GM12878 (cell line): Measurements from ENCODE around the gene ZCCHC13. TPM values are rescaled to one million over a fixed set of nuclear protein-coding genes. Genes with fewer than 3 reads are reported as not detected.
A peak's percentile ranks its signal among the peaks of the same experiment; 100 is the strongest.

Source experiments
- ATAC-seq: fragments of 200-7000 bp; cut with Tn5 transposase; 3 replicates; pipeline ENCODE4 v1.9.1; 2020; ENCODE audit warnings: mild to moderate bottlenecking, moderate library complexity
- BruUV-seq: library from RNA; stranded (reverse); fragments of 400-500 nt; replicated peaks from 2 replicates; lab custom pipeline; 2021; lab: Mats Ljungman, UMichigan
- CTCF ChIA-PET: fragments of 300-600 bp; sonication (Branson Sonifier 250); formaldehyde crosslinking; extraction: SDS; loops from one replicate; lab custom pipeline; 2021; ENCODE audit warnings: inconsistent platforms; lab: Yijun Ruan, JAX
- POLR2A ChIA-PET: fragments of 350-600 bp; formaldehyde crosslinking; extraction: SDS; loops from one replicate; lab custom pipeline; 2021; ENCODE audit warnings: inconsistent platforms; lab: Charles Lee
- RAD21 ChIA-PET: fragments of 300-600 bp; sonication (Branson Sonifier 250); formaldehyde crosslinking; loops from one replicate; lab custom pipeline; 2023; ENCODE audit warnings: antibody characterized with exemption; ENCODE audit not compliant: unreplicated experiment; lab: Charles Lee
- SMC1A ChIA-PET: fragments of 300-600 bp; sonication (Branson Sonifier 250); formaldehyde crosslinking; loops from one replicate; lab custom pipeline; 2023; ENCODE audit not compliant: unreplicated experiment, uncharacterized antibody; lab: Charles Lee
- DNase-seq: peaks from one replicate; pipeline ENCODE4 v3.0.0-alpha.2; 2011; ENCODE audit warnings: low read depth, low spot score
- FAIRE-seq: peaks from 3 replicates; lab custom pipeline; 2011; peaks lifted over from hg19 to GRCh38; lab: Jason Lieb, UNC
- H2AFZ ChIP-seq: 2 replicates; pipeline ENCODE4 v1.6.0; 2011; ENCODE audit warnings: low read depth, low read length, control low read depth; ENCODE audit not compliant: control insufficient read depth
- H3K27ac ChIP-seq: 2 replicates; pipeline ENCODE4 v1.5.1; 2011; ENCODE audit warnings: control low read depth; ENCODE audit not compliant: control insufficient read depth, insufficient read depth
- H3K27me3 ChIP-seq, 2 experiments: replicated peaks in 1 of 2; 2 replicates each; pipeline versions ENCODE4 v1.6.0 to v1.6.1; 2011; ENCODE audit warnings: low read length in 1 of 2; ENCODE audit not compliant: control insufficient read depth in 2 of 2, insufficient read depth in 2 of 2
- H3K36me3 ChIP-seq, 2 experiments: 2 replicates each; pipeline ENCODE4 v1.5.1; 2011; ENCODE audit warnings: low read length in 1 of 2; ENCODE audit not compliant: control insufficient read depth in 2 of 2, insufficient read depth in 2 of 2
- H3K4me1 ChIP-seq: 2 replicates; pipeline ENCODE4 v1.6.1; 2011; ENCODE audit warnings: mild to moderate bottlenecking, low read length, moderate library complexity, mixed read lengths; ENCODE audit not compliant: control insufficient read depth, insufficient read depth
- H3K4me2 ChIP-seq: 2 replicates; pipeline ENCODE4 v1.6.0; 2011; ENCODE audit warnings: control low read depth; ENCODE audit not compliant: control insufficient read depth, insufficient read depth
- H3K4me3 ChIP-seq: fragments of 200-600 bp; sonication (generic); 2 replicates; pipeline ENCODE4 v1.5.1; 2016
- H3K79me2 ChIP-seq: 2 replicates; pipeline ENCODE4 v1.6.0; 2011; ENCODE audit warnings: low read length; ENCODE audit not compliant: control insufficient read depth, insufficient read depth
- H3K9ac ChIP-seq: 2 replicates; pipeline ENCODE4 v1.8.0; 2011; ENCODE audit warnings: low read length, control low read depth, mixed read lengths; ENCODE audit not compliant: control insufficient read depth, insufficient read depth
- H3K9me3 ChIP-seq: replicated peaks from 3 replicates; pipeline ENCODE4 v1.5.1; 2011; ENCODE audit warnings: mild to moderate bottlenecking, low read length; ENCODE audit not compliant: control insufficient read depth, insufficient read depth
- H4K20me1 ChIP-seq: 2 replicates; pipeline ENCODE4 v1.6.0; 2011; ENCODE audit not compliant: control insufficient read depth, insufficient read depth
- CHD2 ChIP-seq: IDR thresholded peaks from 2 replicates; pipeline ENCODE4 v1.6.1; 2011; ENCODE audit warnings: low read depth, low read length, improper control_type of control experiment, borderline replicate concordance
- HDAC6 ChIP-seq: fragments of 200-600 bp; sonication (generic); IDR thresholded peaks from one replicate; pipeline ENCODE4 v1.8.0; 2017; ENCODE audit warnings: antibody characterized with exemption; ENCODE audit not compliant: unreplicated experiment
- JUND ChIP-seq: IDR thresholded peaks from 2 replicates; pipeline ENCODE4 v1.6.1; 2012; ENCODE audit warnings: low read depth, mild to moderate bottlenecking, low read length, improper control_type of control experiment, moderate library complexity
- PRDM15 ChIP-seq: fragments of 450-650 bp; formaldehyde crosslinking; IDR thresholded peaks from 2 replicates; pipeline ENCODE4 v1.4.0; 2020; ENCODE audit warnings: mild to moderate bottlenecking, moderate library complexity
- SIX5 ChIP-seq: IDR thresholded peaks from 2 replicates; pipeline ENCODE4 v1.6.1; 2011; ENCODE audit warnings: mild to moderate bottlenecking, low read depth, low read length, moderate library complexity; ENCODE audit not compliant: severe bottlenecking
- SKIL ChIP-seq: fragments of 450-650 bp; IDR thresholded peaks from 2 replicates; pipeline ENCODE4 v1.6.1; 2017; ENCODE audit warnings: mild to moderate bottlenecking, low read depth, inconsistent platforms; ENCODE audit not compliant: poor library complexity, severe bottlenecking
- SMAD5 ChIP-seq: IDR thresholded peaks from 2 replicates; pipeline ENCODE4 v1.6.1; 2016; ENCODE audit warnings: antibody characterized with exemption, low read depth
- SMARCA5 ChIP-seq: fragments of 450-650 bp; IDR thresholded peaks from 2 replicates; pipeline ENCODE4 v1.6.1; 2017; ENCODE audit warnings: mild to moderate bottlenecking
- SUZ12 ChIP-seq: fragments of 200-600 bp; sonication (generic); IDR thresholded peaks from one replicate; pipeline ENCODE4 v1.6.1; 2018; ENCODE audit warnings: antibody characterized with exemption, mild to moderate bottlenecking; ENCODE audit not compliant: unreplicated experiment
- TCF3 ChIP-seq: IDR thresholded peaks from 2 replicates; pipeline ENCODE4 v1.6.1; 2012; ENCODE audit warnings: low read depth, mild to moderate bottlenecking, low read length, borderline replicate concordance; ENCODE audit not compliant: insufficient read depth
- ZNF217 ChIP-seq: fragments of 450-650 bp; IDR thresholded peaks from 2 replicates; pipeline ENCODE4 v1.6.1; 2017; ENCODE audit warnings: antibody characterized with exemption, mild to moderate bottlenecking
- WGBS: methylation state at CpG from one replicate; pipeline ENCODE4 v1.1.6; 2016; ENCODE audit warnings: low lambda C conversion rate; ENCODE audit not compliant: insufficient replicate concordance, insufficient coverage; ENCODE audit errors: missing lambda C conversion rate; 5-methylcytosine and 5-hydroxymethylcytosine counted together
- in situ Hi-C: fragments of 300-500 bp; cut with MboI; formaldehyde crosslinking; loops from 9 replicates; pipeline ENCODE4 v1.14.3; 2018; ENCODE audit warnings: mixed read lengths
- intact Hi-C: fragments of 100-400 bp; cut with micrococcal nuclease; formaldehyde crosslinking; loops from one replicate; pipeline ENCODE4 v1.14.2; 2022; ENCODE audit not compliant: unreplicated experiment
- polyA plus RNA-seq, 11 experiments: library from polyadenylated mRNA; depleted of rRNA in 4 of 11; unstranded in 6 of 11; stranded (reverse) in 5 of 11; fragments of >200 nt; fragmentation: Nextera tagmentation in 4 of 11; fragmentation: Illumina TruSeq in 1 of 11; extraction: Ambion mirVana in 4 of 11; extraction: Trizol in 1 of 11; gene quantifications; 1 replicate in 1 of 11; 2 replicates in 10 of 11; pipeline versions ENCODE4 v1.2.1 to v1.2.3, GENCODE V29; 2011 to 2016; ENCODE audit warnings: inconsistent platforms in 2 of 11, missing spikeins in 2 of 11, low read depth in 1 of 11
- total RNA-seq, 4 experiments: library from RNA; depleted of rRNA in 3 of 4; stranded (reverse); fragments of >200 nt in 3 of 4; fragmentation: Illumina TruSeq in 1 of 4; extraction: Trizol in 1 of 4; gene quantifications; 2 replicates each; pipeline versions ENCODE4 v1.2.1 to v1.2.3, GENCODE V29; 2013 to 2021
- TF ChIP-seq, protein P1 (sequence below), 3 experiments: IDR thresholded peaks in 2 of 3; conservative IDR thresholded peaks in 1 of 3; 2 replicates each; pipeline ENCODE4 v1.5.1; 2011; ENCODE audit warnings: low read depth in 3 of 3, low read length in 3 of 3, mild to moderate bottlenecking in 3 of 3, control low read depth in 2 of 3, moderate library complexity in 2 of 3, inconsistent platforms in 1 of 3, mixed read lengths in 1 of 3; ENCODE audit not compliant: control insufficient read depth in 2 of 3, insufficient read depth in 1 of 3; ENCODE audit errors: extremely low read depth in 1 of 3
- TF ChIP-seq, protein P2 (sequence below): IDR thresholded peaks from 2 replicates; pipeline ENCODE4 v1.6.1; 2012; ENCODE audit warnings: low read depth, low read length, improper control_type of control experiment

The ZCCHC13 gene
- total and polyA plus RNA-seq, 10 of the 15 experiments (the other 5 are each of a cell fraction or from before 2014, with no cell fraction given): not detected

DNA sequence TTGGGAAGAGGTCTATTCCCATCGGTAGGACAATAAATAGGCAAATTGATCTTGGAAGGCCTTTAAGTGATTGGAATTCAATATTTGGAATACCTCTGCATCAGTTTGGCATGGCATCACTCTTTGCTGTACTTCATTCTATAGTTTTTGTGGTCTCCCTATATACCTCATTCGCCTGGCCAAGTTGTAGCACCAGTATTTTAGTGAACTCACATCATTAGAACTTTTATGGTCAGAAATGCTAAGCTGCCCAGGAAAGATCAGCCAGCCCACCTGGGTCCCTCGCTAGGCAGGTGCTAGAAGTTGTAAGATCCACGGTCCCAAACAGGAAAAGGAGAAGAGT, 40.3 kb downstream of the ZCCHC13 start:
- peak; percentile 51 for ATAC-seq
- intact Hi-C loops: loop anchor here (1.0 to 5.0 kb wide), 4 partner anchors 107 to 489 kb away; no protein-coding TSS in a partner anchor

More for the DNA sequence above, 40.3 kb downstream of the ZCCHC13 start:
- Histone ChIP-seq H3K27ac (no peak overlapping the region), H3K27me3 (no peaks in the 10 kb centered on the region), H3K9me3 (no peaks in the 10 kb centered on the region), H4K20me1 (no peaks in the 10 kb centered on the region), H3K4me3 (no peak overlapping the region), H3K4me2 (no peak overlapping the region), H3K9ac (no peak overlapping the region), H3K4me1 (no peaks in the 10 kb centered on the region), H2AFZ (no peak overlapping the region), H3K36me3 (no peaks in the 10 kb centered on the region), H3K79me2 (no peaks in the 10 kb centered on the region)
- CTCF ChIA-PET: interaction anchor here (0.6 to 4.7 kb wide), 11 partner anchors 8 to 489 kb away, joined by 3 to 22 read pairs (median 4); no protein-coding TSS in a partner anchor
- BruUV-seq: no TSS peak
- no peak for TF ChIP-seq SMAD5
- no peak for TF ChIP-seq ZNF217
- no peak for TF ChIP-seq SIX5
- no peak for TF ChIP-seq SKIL
- no peak for TF ChIP-seq TCF3
- TF ChIP-seq JUND: no peak
- no peak for TF ChIP-seq HDAC6
- TF ChIP-seq PRDM15: no peak
- no peak for TF ChIP-seq CHD2
- TF ChIP-seq, protein P1, sequence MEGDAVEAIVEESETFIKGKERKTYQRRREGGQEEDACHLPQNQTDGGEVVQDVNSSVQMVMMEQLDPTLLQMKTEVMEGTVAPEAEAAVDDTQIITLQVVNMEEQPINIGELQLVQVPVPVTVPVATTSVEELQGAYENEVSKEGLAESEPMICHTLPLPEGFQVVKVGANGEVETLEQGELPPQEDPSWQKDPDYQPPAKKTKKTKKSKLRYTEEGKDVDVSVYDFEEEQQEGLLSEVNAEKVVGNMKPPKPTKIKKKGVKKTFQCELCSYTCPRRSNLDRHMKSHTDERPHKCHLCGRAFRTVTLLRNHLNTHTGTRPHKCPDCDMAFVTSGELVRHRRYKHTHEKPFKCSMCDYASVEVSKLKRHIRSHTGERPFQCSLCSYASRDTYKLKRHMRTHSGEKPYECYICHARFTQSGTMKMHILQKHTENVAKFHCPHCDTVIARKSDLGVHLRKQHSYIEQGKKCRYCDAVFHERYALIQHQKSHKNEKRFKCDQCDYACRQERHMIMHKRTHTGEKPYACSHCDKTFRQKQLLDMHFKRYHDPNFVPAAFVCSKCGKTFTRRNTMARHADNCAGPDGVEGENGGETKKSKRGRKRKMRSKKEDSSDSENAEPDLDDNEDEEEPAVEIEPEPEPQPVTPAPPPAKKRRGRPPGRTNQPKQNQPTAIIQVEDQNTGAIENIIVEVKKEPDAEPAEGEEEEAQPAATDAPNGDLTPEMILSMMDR (IDR thresholded peaks at IDR 0.05 in 2 of 3, conservative IDR thresholded peaks at IDR 0.05 in 1 of 3; ENCODE audit: control insufficient read depth in 2 of 3, extremely low read depth in 1 of 3, insufficient read depth in 1 of 3, low read depth in 3 of 3, low read length in 3 of 3): no peak
- no peak for TF ChIP-seq SMARCA5
- TF ChIP-seq SUZ12: no peak
- TF ChIP-seq, protein P2, sequence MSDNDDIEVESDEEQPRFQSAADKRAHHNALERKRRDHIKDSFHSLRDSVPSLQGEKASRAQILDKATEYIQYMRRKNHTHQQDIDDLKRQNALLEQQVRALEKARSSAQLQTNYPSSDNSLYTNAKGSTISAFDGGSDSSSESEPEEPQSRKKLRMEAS: no peak
- 34% methylated on average over 4 of the region's 4 CpGs for WGBS
- in situ Hi-C loops: loop anchor here (10.0 kb wide), 1 partner anchor 489 kb away; the partner anchor contains the start of gene XIST
- SMC1A ChIA-PET: interaction anchor here (1.0 to 1.6 kb wide), 2 partner anchors 329 to 488 kb away, joined by 3 read pairs; no protein-coding TSS in a partner anchor
- RAD21 ChIA-PET: interaction anchor here (0.7 kb wide), 1 partner anchor 66 kb away, joined by 3 read pairs; no protein-coding TSS in a partner anchor
- DNase-seq: no peak
- POLR2A ChIA-PET: no interaction called here
- FAIRE-seq: no peak
